Ascending aorta (tissue), 2 donors: ENCODE data around the gene CDC16. TPM values are rescaled to one million over a fixed set of nuclear protein-coding genes. Genes with fewer than 3 reads are reported as not detected.
A peak's percentile ranks its signal among the peaks of the same experiment; 100 is the strongest.

ENCODE experiments used
- DNase-seq, 2 donors: peaks; one replicate each; pipeline ENCODE4 v3.0.0-alpha.2; 2019; ENCODE audit warnings: low spot score in 2 of 2
- H3K27ac ChIP-seq, 2 donors: fragments of 200-600 bp; sonication (generic); one replicate each; pipeline ENCODE4 v1.5.1; 2016 to 2017; ENCODE audit warnings: mild to moderate bottlenecking in 1 of 2
- H3K27me3 ChIP-seq: fragments of 200-600 bp; sonication (generic); one replicate; pipeline ENCODE4 v1.5.1; 2017
- H3K36me3 ChIP-seq, 2 donors: fragments of 200-600 bp; sonication (generic); one replicate each; pipeline ENCODE4 v1.5.1; 2016
- H3K4me1 ChIP-seq, 2 donors: fragments of 200-600 bp; sonication (generic); one replicate each; pipeline ENCODE4 v1.5.1; 2016 to 2017; ENCODE audit warnings: mild to moderate bottlenecking in 1 of 2
- H3K4me3 ChIP-seq, 2 donors: fragments of 200-600 bp; sonication (generic); one replicate each; pipeline ENCODE4 v1.5.1; 2016 to 2017; ENCODE audit warnings: mild to moderate bottlenecking in 1 of 2
- H3K9me3 ChIP-seq, 2 donors: fragments of 200-600 bp; sonication (generic); one replicate each; pipeline ENCODE4 v1.5.1; 2016
- CTCF ChIP-seq, 3 experiments: fragments of 200-600 bp in 2 of 3; fragments of 450-650 bp in 1 of 3; sonication (generic) in 2 of 3; IDR thresholded peaks; one replicate each; pipeline ENCODE4 v1.5.1; 2016 to 2019; ENCODE audit warnings: antibody characterized with exemption in 3 of 3, mild to moderate bottlenecking in 1 of 3, moderate library complexity in 1 of 3
- intact Hi-C: fragments of 100-400 bp; cut with DNase I; formaldehyde crosslinking; loops from one replicate; pipeline ENCODE4 v1.15.1; 2023
- total RNA-seq: library from RNA; depleted of rRNA; stranded (reverse); fragments of >200 nt; gene quantifications from one replicate; pipeline ENCODE4 v1.1.0, GENCODE V29; 2016

The CDC16 gene
- total RNA-seq, 1 donor from 2014 or later: 41.1 TPM

- no peak overlapping the region for H3K27ac ChIP-seq
- no peaks in the 10 kb centered on the region for H3K4me1 ChIP-seq
- DNase-seq: no peak
- H3K4me3 ChIP-seq: no peak overlapping the region
- TF ChIP-seq CTCF (IDR thresholded peaks at IDR 0.05): no peak
- H3K9me3 ChIP-seq: no peaks in the 10 kb centered on the region
- H3K27me3 ChIP-seq: no peaks in the 10 kb centered on the region
- intact Hi-C loops: no loop called here
- peaks cover 22 to 62% of the 10 kb centered on the region in 2 donors for H3K36me3 ChIP-seq
Measured at GRCh38 chr13:114272977-114273376, 38.3 kb downstream of the CDC16 start.

GRCh38 chr13:114275304-114275703 lies 40.6 kb downstream of the CDC16 start:
- DNase-seq: no peak
- Histone ChIP-seq H3K9me3 (no peaks in the 10 kb centered on the region), H3K4me3 (no peak overlapping the region), H3K27me3 (no peaks in the 10 kb centered on the region), H3K27ac (no peak overlapping the region), H3K36me3 (peaks cover 16 to 39% of the 10 kb centered on the region in 2 donors), H3K4me1 (peaks cover 0 to under 1% of the 10 kb centered on the region in 2 donors)
- intact Hi-C loops: no loop called here
- no peak for TF ChIP-seq CTCF (IDR thresholded peaks at IDR 0.05)

GRCh38 chr13:114279146-114279545 lies 44.4 kb downstream of the CDC16 start:
- Histone ChIP-seq H3K4me3 (no peak overlapping the region), H3K27me3 (no peaks in the 10 kb centered on the region), H3K27ac (no peak overlapping the region), H3K36me3 (peaks cover 9 to 13% of the 10 kb centered on the region in 2 donors), H3K4me1 (peaks cover 0 to 16% of the 10 kb centered on the region in 2 donors), H3K9me3 (no peaks in the 10 kb centered on the region)
- intact Hi-C loops: no loop called here
- DNase-seq: no peak
- TF ChIP-seq CTCF (IDR thresholded peaks at IDR 0.05): no peak

GRCh38 chr13:114279758-114280355 lies 45.2 kb downstream of the CDC16 start:
- DNase-seq: no peak
- peak overlapping the region in 1 of 2 donors; percentile 0 for H3K27ac ChIP-seq
- H3K9me3 ChIP-seq: no peaks in the 10 kb centered on the region
- no peaks in the 10 kb centered on the region for H3K27me3 ChIP-seq
- H3K4me1 ChIP-seq: peaks cover 0 to 16% of the 10 kb centered on the region in 2 donors
- H3K36me3 ChIP-seq: peaks cover 3 to 10% of the 10 kb centered on the region in 2 donors
- peak overlapping the region in 1 of 2 donors; percentile 71 for H3K4me3 ChIP-seq
- intact Hi-C loops: no loop called here
- no peak for TF ChIP-seq CTCF (IDR thresholded peaks at IDR 0.05)

GRCh38 chr13:114281351-114282040 lies 46.8 kb downstream of the CDC16 start, which contains the start of gene UPF3A:
Gene UPF3A, plus strand, starts transcription at chr13:114281601. Its CDS starts 39 bp downstream, at chr13:114281640.
- peak; percentile 55 to 93 for DNase-seq
- H3K4me1 ChIP-seq: peaks cover 0 to 16% of the 10 kb centered on the region in 2 donors
- no peaks in the 10 kb centered on the region for H3K27me3 ChIP-seq
- intact Hi-C loops: loop anchor here (1.0 kb wide), 1 partner anchor 33 kb away; the partner anchor contains the start of gene CHAMP1
- no peak for TF ChIP-seq CTCF (IDR thresholded peaks at IDR 0.05)
- H3K36me3 ChIP-seq: peaks cover 0 to 3% of the 10 kb centered on the region in 2 donors
- H3K27ac ChIP-seq: peak within 1 kb of the TSS; percentile 96 to 97
- peak within 1 kb of the TSS; percentile 71 to 82 for H3K4me3 ChIP-seq
- no peaks in the 10 kb centered on the region for H3K9me3 ChIP-seq
